Omental fat pad (tissue), 4 donors: ENCODE results near the gene KDM2A. TPM values are rescaled to one million over a fixed set of nuclear protein-coding genes. Genes with fewer than 3 reads are reported as not detected.
"Not testable (repeated sequence)": the region's sequence is repeated elsewhere in the genome, so short reads cannot be mapped to it uniquely, and the experiment has no call there.

Experiments
- ATAC-seq: fragments of 150-250 bp; one replicate; pipeline ENCODE4 v1.9.1; 2016; ENCODE audit warnings: mild to moderate bottlenecking, moderate library complexity; ENCODE audit not compliant: low FRiP score
- DNase-seq: peaks from one replicate; pipeline ENCODE4 v3.0.0-alpha.2; 2019; ENCODE audit warnings: low spot score
- CTCF ChIP-seq, 3 donors: fragments of 450-650 bp; IDR thresholded peaks; one replicate each; pipeline ENCODE4 v1.5.1; 2016 to 2017; ENCODE audit warnings: antibody characterized with exemption in 3 of 3, mild to moderate bottlenecking in 3 of 3, moderate library complexity in 2 of 3
- total RNA-seq, 4 donors: library from RNA; depleted of rRNA; stranded (reverse); fragments of >200 nt; gene quantifications; one replicate each; pipeline ENCODE4 v1.1.0, GENCODE V29; 2016

KDM2A gene
- total RNA-seq, 4 donors from 2014 or later, result 47.4 to 83.6 (median 56.6) TPM

- TF ChIP-seq CTCF (IDR thresholded peaks at IDR 0.05), result no peak
- ATAC-seq, result no peak
- DNase-seq, result no peak
Observed at GRCh38 chr11:67194096-67194495, 75.0 kb downstream of the KDM2A start.

- ATAC-seq (no peak), DNase-seq (no peak)
- TF ChIP-seq CTCF (IDR thresholded peaks at IDR 0.05), result no peak
Observed at GRCh38 chr11:67195971-67196456, 77.0 kb downstream of the KDM2A start.

- no peak for TF ChIP-seq CTCF (IDR thresholded peaks at IDR 0.05)
- DNase-seq (no peak), ATAC-seq (no peak)
Observed at GRCh38 chr11:67197606-67198005, 78.5 kb downstream of the KDM2A start.

DNA sequence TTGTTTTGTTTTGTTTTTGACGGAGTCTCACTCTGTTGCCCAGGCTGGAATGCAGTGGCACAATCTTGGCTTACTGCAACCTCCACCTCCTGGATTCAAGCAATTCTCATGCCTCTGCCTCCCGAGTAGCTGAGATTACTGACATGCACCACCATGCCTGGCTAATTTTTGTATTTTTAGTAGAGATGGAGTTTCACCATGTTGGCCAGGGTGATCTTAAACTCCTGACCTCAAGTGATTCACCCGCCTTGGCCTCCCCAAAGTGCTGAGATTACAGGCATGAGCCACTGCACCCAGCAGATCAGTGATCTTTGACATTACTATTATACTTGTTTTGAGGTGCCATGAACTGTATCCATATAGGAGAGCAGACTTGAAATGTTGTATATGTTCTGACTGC, 79.7 kb downstream of the KDM2A start:
- DNase-seq, ATAC-seq: not testable (repeated sequence)

- TF ChIP-seq CTCF (IDR thresholded peaks at IDR 0.05), result no peak
- ATAC-seq, result no peak
- no peak for DNase-seq
Observed at GRCh38 chr11:67199751-67200150, 80.7 kb downstream of the KDM2A start.

DNA sequence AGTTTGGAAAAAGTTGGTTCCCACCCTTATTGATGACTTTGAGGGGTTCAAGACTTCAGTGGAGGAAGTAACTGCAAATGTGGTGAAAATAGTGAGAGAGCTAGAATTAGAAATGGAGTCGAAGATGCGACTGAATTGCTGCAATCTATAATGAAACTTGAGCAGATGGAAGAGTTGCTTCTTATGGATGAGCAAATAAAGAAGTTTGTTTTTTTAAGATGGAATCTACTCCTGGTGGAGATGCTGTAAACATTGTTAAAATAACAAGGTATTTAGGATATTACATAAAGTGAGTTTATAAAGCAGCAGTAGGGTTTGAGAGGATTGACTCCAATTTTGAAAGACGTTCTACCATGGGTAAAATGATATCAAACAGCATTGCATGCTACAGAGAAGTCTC, 83.0 kb downstream of the KDM2A start:
- no peak for DNase-seq
- no peak for TF ChIP-seq CTCF (IDR thresholded peaks at IDR 0.05)
- ATAC-seq, result no peak

DNA sequence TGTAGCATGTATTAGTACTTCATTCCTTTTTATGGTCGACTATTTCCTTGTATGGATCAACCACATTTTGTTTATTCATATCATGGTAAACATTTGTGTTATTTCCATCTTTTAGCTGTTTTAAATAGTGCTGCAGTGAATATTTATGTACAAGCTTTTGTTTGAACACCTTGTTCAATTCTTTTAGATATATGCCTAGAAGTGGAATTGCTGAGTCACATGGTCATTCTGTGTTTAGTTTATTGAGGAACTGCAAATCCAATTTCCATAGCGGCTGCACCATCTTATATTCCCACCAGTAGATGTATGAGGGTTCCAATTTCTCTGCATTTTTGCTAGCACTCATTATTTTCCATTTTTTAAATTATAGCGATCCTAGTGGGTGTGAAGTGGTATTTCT, 85.8 kb downstream of the KDM2A start:
- DNase-seq (no peak), ATAC-seq (no peak)
- TF ChIP-seq CTCF (IDR thresholded peaks at IDR 0.05), result no peak

GRCh38 chr11:67209222-67209621, 90.2 kb downstream of the KDM2A start:
- ATAC-seq, DNase-seq: not testable (repeated sequence)
